HepG2 (cell line): ENCODE results near the gene HOXD12. TPM values are rescaled to one million over a fixed set of nuclear protein-coding genes. Genes with fewer than 3 reads are reported as not detected.
A peak's percentile ranks its signal among the peaks of the same experiment; 100 is the strongest.

Source experiments
- RXRA ChIP-seq: sonication (generic); formaldehyde crosslinking; IDR thresholded peaks from 2 replicates; pipeline ENCODE4 v1.5.1; 2020; ENCODE audit warnings: missing genetic modification reagents
- ZBTB40 ChIP-seq, 2 experiments: fragments of 450-650 bp in 1 of 2; sonication (generic) in 1 of 2; formaldehyde crosslinking in 1 of 2; IDR thresholded peaks; 2 replicates each; pipeline versions ENCODE4 v1.6.1 to v1.8.0; 2016 to 2022; ENCODE audit warnings: antibody characterized with exemption in 1 of 2, mild to moderate bottlenecking in 1 of 2, missing genetic modification reagents in 1 of 2
- polyA plus RNA-seq, 8 experiments: library from polyadenylated mRNA; depleted of rRNA in 3 of 8; stranded (reverse) in 7 of 8; unstranded in 1 of 8; fragments of >200 nt; fragmentation: Illumina TruSeq in 4 of 8; extraction: Trizol in 4 of 8; gene quantifications; 2 replicates each; pipeline versions ENCODE4 v1.2.1 to v1.2.3, GENCODE V29; 2011 to 2016; ENCODE audit warnings: low read depth in 4 of 8, missing spikeins in 1 of 8, mixed read lengths in 1 of 8; ENCODE audit not compliant: insufficient read depth in 1 of 8
- total RNA-seq, 5 experiments: library from RNA; depleted of rRNA; stranded (reverse); fragments of >200 nt; fragmentation: Illumina TruSeq; extraction: Trizol; gene quantifications; 2 replicates each; pipeline ENCODE4 v1.2.3, GENCODE V29; 2016; ENCODE audit warnings: low read depth in 1 of 5

HOXD12 gene
- total and polyA plus RNA-seq, 2 of the 13 experiments (the other 11 are each of a cell fraction or from before 2014, with no cell fraction given): not detected

DNA sequence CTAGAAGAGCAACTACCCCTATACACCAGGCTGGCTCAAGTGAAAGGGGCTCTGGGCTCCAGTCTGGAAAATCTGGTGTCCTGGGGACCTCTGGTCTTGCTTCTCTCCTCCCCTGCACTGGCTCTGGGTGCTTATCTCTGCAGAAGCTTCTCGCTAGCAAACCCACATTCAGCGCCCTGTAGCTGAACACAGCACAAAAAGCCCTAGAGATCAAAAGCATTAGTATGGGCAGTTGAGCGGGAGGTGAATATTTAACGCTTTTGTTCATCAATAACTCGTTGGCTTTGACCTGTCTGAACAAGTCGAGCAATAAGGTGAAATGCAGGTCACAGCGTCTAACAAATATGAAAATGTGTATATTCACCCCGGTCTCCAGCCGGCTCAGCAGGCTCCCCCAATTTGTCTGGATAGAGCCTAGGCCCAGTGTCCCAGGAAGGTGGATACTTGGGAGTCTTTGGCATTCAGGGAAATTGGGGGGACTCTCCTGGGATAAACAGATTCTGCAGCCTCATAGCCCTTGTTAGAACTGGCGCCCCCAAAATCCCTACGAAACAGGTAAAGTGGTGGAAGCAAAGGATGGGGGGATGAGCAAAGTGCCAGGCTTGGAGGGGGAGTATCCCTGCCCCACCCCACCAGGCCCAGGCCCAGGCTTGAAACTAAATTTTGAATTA is 49.3 kb downstream of the HOXD12 start (continued):
- TF ChIP-seq ZBTB40 (IDR thresholded peaks at IDR 0.05) (no peak), ZBTB40 (CRISPR knock-in tag; IDR thresholded peaks at IDR 0.05) (no peak), RXRA (CRISPR knock-in tag) (peak; percentile 23; the same call in 1 of the 2 replicates)
